DOHH2 (cell line): ENCODE data around the gene INCENP.
"Not testable (repeated sequence)": the region's sequence is repeated elsewhere in the genome, so short reads cannot be mapped to it uniquely, and the experiment has no call there.

Experiments used
- H3F3A ChIP-seq: fragments of 200-600 bp; sonication (generic), shearing (Covaris generic); 2 replicates; pipeline ENCODE4 v1.6.0; 2016; ENCODE audit warnings: antibody characterized with exemption, mild to moderate bottlenecking; ENCODE audit not compliant: control insufficient read depth, insufficient read depth
- H3K27ac ChIP-seq: fragments of 200-600 bp; sonication (generic); 2 replicates; pipeline ENCODE4 v1.5.1; 2014; ENCODE audit warnings: low read depth, mild to moderate bottlenecking, low read length, moderate library complexity
- H3K27me3 ChIP-seq: fragments of 200-600 bp; sonication (generic); 2 replicates; pipeline ENCODE4 v1.6.1; 2014; ENCODE audit warnings: mild to moderate bottlenecking, low read length, mixed read lengths; ENCODE audit not compliant: control insufficient read depth
- H3K36me3 ChIP-seq: fragments of 200-600 bp; sonication (generic); 2 replicates; pipeline ENCODE4 v1.6.1; 2014; ENCODE audit warnings: mild to moderate bottlenecking, low read length, moderate library complexity, mixed read lengths; ENCODE audit not compliant: control insufficient read depth
- H3K4me1 ChIP-seq: fragments of 200-600 bp; sonication (generic); 2 replicates; pipeline ENCODE4 v1.6.1; 2014; ENCODE audit warnings: mild to moderate bottlenecking, low read length, mixed read lengths; ENCODE audit not compliant: control insufficient read depth
- H3K4me2 ChIP-seq: fragments of 200-600 bp; sonication (generic); 2 replicates; pipeline ENCODE4 v1.6.0; 2014; ENCODE audit warnings: mild to moderate bottlenecking, low read length, moderate library complexity
- H3K4me3 ChIP-seq: fragments of 200-600 bp; sonication (generic); 2 replicates; pipeline ENCODE4 v1.5.1; 2014; ENCODE audit warnings: mild to moderate bottlenecking, low read length, mixed read lengths
- H3K79me2 ChIP-seq: fragments of 200-600 bp; sonication (generic); 2 replicates; pipeline ENCODE4 v1.6.1; 2014; ENCODE audit warnings: mild to moderate bottlenecking, low read length, mixed read lengths; ENCODE audit not compliant: control insufficient read depth
- H3K9me2 ChIP-seq: fragments of 200-600 bp; sonication (generic); replicated peaks from 2 replicates; pipeline ENCODE4 v1.6.1; 2014; ENCODE audit warnings: mild to moderate bottlenecking, low read length, mixed read lengths; ENCODE audit not compliant: control insufficient read depth
- H3K9me3 ChIP-seq: fragments of 200-600 bp; sonication (generic); 2 replicates; pipeline ENCODE4 v1.6.1; 2014; ENCODE audit warnings: antibody characterized with exemption, low read length, mixed read lengths; ENCODE audit not compliant: control insufficient read depth, insufficient read depth
- H4K20me1 ChIP-seq: fragments of 200-600 bp; sonication (generic); 2 replicates; pipeline ENCODE4 v1.6.0; 2014; ENCODE audit warnings: low read depth, mild to moderate bottlenecking, antibody characterized with exemption, low read length, moderate library complexity; ENCODE audit not compliant: control insufficient read depth, insufficient read depth
- EZH2phosphoT487 ChIP-seq: fragments of 200-600 bp; sonication (generic); IDR thresholded peaks from 2 replicates; pipeline ENCODE4 v1.6.1; 2017; ENCODE audit warnings: borderline replicate concordance, mild to moderate bottlenecking, antibody characterized with exemption, low read length, moderate library complexity, mixed read lengths
- TF ChIP-seq, protein P1 (sequence below): fragments of 200-600 bp; sonication (generic); IDR thresholded peaks from one replicate; pipeline ENCODE4 v1.5.1; 2014; ENCODE audit warnings: antibody characterized with exemption, mild to moderate bottlenecking, low read depth, low read length; ENCODE audit not compliant: poor library complexity, severe bottlenecking

INCENP gene

DNA sequence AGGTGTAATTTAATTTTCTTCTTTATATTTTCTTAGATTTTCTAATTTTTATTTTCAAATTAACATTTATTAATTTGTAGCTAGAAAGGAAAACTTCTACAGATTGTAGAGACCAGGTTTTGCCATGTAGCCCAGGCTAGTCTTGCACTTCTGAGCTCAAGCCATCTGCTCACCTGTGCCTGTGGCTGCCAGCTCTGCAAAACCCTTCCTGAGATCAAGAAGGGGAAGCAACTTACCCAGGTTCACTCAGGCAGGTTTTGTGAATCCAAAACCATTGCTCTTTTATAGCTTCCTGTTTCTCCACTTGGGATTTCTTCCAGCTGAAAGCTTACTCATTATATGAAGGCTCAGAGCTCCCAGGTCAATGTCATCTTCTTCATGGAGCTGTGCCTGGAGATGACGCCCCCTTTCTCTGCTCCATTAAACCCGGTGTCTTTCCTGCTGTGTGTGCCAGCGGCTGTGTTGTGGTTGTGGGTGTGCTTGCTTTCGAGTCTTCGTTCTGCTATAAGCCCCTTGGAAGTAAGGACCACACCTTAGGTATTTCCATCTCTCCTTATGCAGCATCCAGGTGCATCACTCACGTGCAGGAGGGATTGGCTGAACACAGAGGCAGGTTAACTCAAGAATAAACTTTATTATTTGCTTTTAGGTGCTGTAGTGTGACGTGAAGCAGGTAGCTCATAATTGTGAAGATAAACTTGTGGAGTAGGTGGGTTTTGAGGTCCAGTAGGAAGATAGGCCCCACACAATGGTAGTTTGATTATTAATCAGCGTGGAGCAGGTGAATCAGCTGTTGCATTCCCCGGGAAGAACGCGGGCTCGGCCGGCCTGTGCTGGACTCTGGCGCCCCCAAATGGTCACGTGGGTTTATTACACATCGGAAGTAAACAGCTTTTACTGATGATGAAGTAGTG lies 42.2 kb upstream of the INCENP start:
- Histone ChIP-seq H3K4me3 (peak overlapping the region; percentile 12; the same call in 1 of the 2 replicates), H3K4me1 (peaks cover 6% of the 10 kb centered on the region), H3K27me3 (peaks cover 8% of the 10 kb centered on the region), H3K9me2 (no peaks in the 10 kb centered on the region), H3K27ac (no peak overlapping the region), H3K4me2 (peak overlapping the region; percentile 42), H3K36me3 (no peaks in the 10 kb centered on the region), H3F3A (no peaks in the 10 kb centered on the region), H3K9me3 (no peaks in the 10 kb centered on the region), H4K20me1 (no peaks in the 10 kb centered on the region), H3K79me2 (no peaks in the 10 kb centered on the region)
- no peak for TF ChIP-seq EZH2phosphoT487
- TF ChIP-seq, protein P1, sequence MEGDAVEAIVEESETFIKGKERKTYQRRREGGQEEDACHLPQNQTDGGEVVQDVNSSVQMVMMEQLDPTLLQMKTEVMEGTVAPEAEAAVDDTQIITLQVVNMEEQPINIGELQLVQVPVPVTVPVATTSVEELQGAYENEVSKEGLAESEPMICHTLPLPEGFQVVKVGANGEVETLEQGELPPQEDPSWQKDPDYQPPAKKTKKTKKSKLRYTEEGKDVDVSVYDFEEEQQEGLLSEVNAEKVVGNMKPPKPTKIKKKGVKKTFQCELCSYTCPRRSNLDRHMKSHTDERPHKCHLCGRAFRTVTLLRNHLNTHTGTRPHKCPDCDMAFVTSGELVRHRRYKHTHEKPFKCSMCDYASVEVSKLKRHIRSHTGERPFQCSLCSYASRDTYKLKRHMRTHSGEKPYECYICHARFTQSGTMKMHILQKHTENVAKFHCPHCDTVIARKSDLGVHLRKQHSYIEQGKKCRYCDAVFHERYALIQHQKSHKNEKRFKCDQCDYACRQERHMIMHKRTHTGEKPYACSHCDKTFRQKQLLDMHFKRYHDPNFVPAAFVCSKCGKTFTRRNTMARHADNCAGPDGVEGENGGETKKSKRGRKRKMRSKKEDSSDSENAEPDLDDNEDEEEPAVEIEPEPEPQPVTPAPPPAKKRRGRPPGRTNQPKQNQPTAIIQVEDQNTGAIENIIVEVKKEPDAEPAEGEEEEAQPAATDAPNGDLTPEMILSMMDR = peak; percentile 98

DNA sequence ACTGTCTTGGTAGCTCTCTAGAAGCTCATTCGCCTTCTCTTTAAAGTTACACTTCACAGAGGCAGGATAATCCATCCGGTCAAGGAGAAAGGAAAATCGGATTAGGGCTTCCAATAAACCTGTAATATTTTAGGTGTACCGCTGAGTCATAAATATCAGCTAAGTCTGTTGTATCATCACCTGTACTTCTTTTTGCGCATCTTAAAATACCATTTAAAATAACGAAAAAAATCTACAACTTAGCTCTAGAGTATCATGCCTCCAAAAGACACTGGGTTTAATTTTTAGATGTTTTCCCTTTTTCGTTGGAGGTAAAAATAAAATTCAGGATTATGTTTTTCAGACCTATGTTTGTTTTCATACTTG lies 41.5 kb upstream of the INCENP start:
- Histone ChIP-seq H3K36me3 (no peaks in the 10 kb centered on the region), H3K4me2 (peak overlapping the region; percentile 42)

DNA sequence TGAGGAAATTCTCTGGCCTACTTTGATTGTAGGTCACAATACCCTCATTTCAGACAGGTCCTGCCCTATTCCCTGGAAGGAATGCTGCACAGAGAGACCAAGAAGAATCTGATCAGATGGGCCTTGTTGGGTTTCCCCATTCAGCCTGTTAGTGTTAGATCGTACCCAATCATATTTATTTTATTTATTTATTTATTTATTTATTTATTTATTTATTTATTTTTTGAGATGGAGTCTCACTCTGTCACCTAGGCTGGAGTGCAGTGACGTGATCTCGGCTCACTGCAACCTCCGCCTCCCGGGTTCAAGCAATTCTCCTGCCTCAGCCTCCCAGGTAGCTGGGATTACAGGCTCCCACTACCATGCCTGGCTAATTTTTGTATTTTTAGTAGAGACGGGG lies 39.0 kb upstream of the INCENP start:
- not testable (repeated sequence) for H3K27ac ChIP-seq, H4K20me1 ChIP-seq, H3K36me3 ChIP-seq, H3F3A ChIP-seq, H3K9me2 ChIP-seq, H3K4me2 ChIP-seq, H3K4me3 ChIP-seq, H3K27me3 ChIP-seq, H3K79me2 ChIP-seq, H3K4me1 ChIP-seq
- peaks cover 14% of the 10 kb centered on the region for H3K9me3 ChIP-seq

More for the DNA sequence above, 41.5 kb upstream of the INCENP start:
- H3K27ac ChIP-seq = no peak overlapping the region
- H3K4me3 ChIP-seq = no peak overlapping the region
- H3K9me3 ChIP-seq = no peaks in the 10 kb centered on the region
- H3K27me3 ChIP-seq = peaks cover 8% of the 10 kb centered on the region
- H4K20me1 ChIP-seq = no peaks in the 10 kb centered on the region
- H3K79me2 ChIP-seq = no peaks in the 10 kb centered on the region
- no peaks in the 10 kb centered on the region for H3K9me2 ChIP-seq
- peaks cover 6% of the 10 kb centered on the region for H3K4me1 ChIP-seq
- TF ChIP-seq, protein P1 = no peak
- no peak for TF ChIP-seq EZH2phosphoT487
- H3F3A ChIP-seq = no peaks in the 10 kb centered on the region

DNA sequence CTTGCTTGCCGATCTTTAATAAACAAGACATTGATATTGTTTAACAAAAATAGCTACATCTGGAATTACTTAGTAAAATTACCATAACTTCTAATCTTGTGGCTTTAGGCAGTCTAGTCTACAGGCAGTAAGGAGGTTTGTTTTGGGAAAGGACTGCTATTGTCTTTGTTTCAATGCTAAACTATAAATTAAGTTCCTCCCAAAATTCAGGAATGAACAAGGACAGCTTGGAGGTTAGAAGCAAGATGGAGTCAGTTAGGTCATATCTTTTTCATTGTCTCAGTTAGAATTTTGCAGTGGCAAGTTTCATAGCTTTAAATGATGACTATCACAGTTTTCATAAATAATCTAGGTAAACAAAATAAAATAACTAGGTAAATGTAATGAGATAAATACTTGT lies 36.1 kb upstream of the INCENP start:
- H3K79me2 ChIP-seq = no peaks in the 10 kb centered on the region
- H3K27ac ChIP-seq = no peak overlapping the region
- H3K4me1 ChIP-seq = no peaks in the 10 kb centered on the region
- no peak for TF ChIP-seq EZH2phosphoT487
- TF ChIP-seq, protein P1 = no peak
- no peaks in the 10 kb centered on the region for H3K36me3 ChIP-seq
- no peaks in the 10 kb centered on the region for H4K20me1 ChIP-seq
- H3K9me2 ChIP-seq = no peaks in the 10 kb centered on the region
- no peaks in the 10 kb centered on the region for H3K27me3 ChIP-seq
- no peaks in the 10 kb centered on the region for H3F3A ChIP-seq
- H3K4me3 ChIP-seq = no peak overlapping the region
- H3K4me2 ChIP-seq = no peak overlapping the region
- peaks cover 16% of the 10 kb centered on the region for H3K9me3 ChIP-seq
